Epithelial cell of esophagus (primary cell): Measurements from ENCODE around the gene ADPRHL1.

ENCODE experiments used
- DNase-seq: peaks from one replicate; pipeline ENCODE4 v3.0.0; 2010; ENCODE audit warnings: low read depth
- H3K4me3 ChIP-seq: 2 replicates; pipeline ENCODE4 v1.5.1; 2011; ENCODE audit warnings: mild to moderate bottlenecking, low read length, control low read depth
- CTCF ChIP-seq: IDR thresholded peaks from 2 replicates; pipeline ENCODE4 v1.5.1; 2011; ENCODE audit warnings: low read depth, mild to moderate bottlenecking, low read length, control low read depth, inconsistent platforms; ENCODE audit not compliant: insufficient read depth; ENCODE audit errors: missing control alignments

ADPRHL1 gene

DNA sequence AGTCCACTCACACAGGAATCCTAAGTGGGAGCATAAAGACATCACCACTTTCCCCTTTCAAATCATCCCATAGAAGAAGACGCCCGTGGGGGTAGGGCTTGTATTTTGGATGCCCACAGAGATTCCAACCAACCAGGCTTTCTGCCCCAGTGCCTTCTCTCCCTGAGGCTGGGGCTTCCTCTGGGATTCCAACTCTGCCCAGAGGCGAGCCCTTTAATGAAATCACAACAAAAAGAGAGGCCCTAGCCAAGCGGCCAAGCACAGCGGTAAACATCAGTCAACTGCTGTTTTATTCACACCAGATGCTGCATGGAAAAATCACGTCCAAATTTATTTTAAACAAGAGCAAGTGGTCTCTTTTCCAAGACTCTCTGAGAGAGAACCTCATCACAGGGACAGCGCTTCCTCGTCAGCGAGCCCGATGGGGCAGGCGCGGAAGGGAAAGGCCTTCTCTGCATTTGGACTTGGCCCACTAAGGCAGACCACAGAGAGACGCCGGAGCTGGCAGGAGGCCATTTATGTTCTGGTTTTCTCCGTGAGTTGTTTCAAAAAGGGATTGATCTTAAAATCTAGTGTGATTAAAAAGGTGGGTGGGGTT is 31.5 kb downstream of the ADPRHL1 start:
- H3K4me3 ChIP-seq, result no peak overlapping the region
- TF ChIP-seq CTCF, result no peak
- DNase-seq, result no peak

DNA sequence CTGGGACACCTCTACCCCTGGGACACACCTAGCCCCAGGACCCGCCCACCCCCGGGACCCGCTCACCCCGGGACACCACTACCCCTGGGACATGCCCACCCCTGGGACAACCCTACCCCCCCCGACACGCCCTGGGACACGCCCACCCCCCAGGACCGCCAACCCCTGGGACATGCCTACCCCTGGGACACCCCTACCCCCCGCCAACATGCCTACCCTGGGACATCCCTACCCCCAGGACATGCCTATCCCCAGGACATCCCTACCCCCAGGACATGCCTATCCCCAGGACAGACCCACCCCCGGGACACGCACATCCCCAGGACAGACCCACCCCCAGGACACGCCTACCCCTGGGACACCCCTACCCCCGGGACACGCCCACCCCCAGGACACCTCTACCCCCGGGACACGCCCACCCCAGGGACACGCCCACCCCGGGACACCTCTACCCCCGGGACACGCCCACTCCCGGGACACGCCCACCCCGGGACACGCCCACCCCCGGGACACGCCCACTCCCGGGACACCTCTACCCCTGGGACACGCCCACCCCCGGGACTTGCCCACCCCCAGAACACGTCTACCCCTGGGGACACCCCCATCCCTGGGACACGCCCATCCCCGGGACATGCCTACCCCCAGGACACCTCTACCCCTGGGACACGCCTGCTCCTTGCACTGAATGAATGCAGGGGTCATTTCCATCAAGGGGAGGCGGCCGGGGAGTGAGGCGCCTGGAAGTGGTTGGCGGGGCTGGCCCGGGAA is 32.3 kb downstream of the ADPRHL1 start:
- no peak for DNase-seq
- no peak overlapping the region for H3K4me3 ChIP-seq
- TF ChIP-seq CTCF, result no peak

DNA sequence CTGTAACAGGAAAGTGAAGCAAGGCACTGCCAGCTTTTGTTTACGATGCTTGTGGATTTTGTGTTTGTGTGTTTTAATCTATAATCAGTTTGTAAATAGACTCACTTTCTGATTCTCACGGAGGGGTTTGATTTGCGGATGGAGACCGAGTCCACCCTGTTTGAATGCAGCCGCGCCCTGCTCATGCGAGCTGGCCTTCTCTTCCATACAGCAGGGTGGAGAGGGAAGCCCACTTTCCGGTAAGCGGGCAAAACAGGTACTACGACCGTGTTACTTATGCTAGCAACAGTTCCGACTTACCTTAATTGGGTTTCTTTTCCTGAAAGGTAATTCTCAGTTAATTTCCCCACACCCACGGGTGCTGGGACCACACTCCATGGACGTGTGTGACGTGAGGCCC is 33.1 kb downstream of the ADPRHL1 start:
- no peak for DNase-seq
- no peak for TF ChIP-seq CTCF
- H3K4me3 ChIP-seq, result no peak overlapping the region

DNA sequence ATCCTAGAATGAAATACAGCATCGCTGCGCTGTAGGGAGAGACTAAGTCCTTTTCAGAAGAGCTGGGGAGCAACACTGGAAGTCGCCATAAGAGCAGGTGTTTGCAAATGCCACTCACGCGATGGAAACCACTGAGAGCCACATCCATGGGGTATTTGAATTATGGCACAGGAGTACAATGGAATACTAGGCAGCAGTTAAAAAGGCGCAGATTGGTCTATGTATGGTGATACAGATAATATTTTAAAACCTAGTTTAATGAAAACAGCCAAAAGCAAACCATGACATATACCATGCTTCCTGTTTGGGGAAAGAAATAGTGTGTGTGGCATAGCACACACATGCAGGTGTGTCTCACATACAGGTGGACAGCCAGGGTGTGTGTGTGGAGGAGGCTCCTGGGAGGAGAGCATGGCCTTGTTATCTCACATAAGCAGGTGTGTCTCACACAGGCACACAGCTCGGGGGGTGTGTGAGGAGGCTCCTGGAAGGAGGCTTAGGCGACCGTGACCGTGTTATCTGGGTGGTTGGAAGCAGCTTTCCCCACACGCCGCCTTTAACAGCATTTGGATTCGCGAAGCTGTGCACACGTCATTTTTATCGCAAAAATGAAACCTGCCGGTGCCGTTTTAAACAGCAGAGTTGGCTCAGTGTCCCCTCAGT is 33.6 kb downstream of the ADPRHL1 start:
- no peak for TF ChIP-seq CTCF
- H3K4me3 ChIP-seq, result no peak overlapping the region
- DNase-seq, result no peak

GRCh38 chr13:113418722-113419049 is 34.6 kb downstream of the ADPRHL1 start:
- DNase-seq, result no peak
- H3K4me3 ChIP-seq, result no peak overlapping the region
- no peak for TF ChIP-seq CTCF

DNA sequence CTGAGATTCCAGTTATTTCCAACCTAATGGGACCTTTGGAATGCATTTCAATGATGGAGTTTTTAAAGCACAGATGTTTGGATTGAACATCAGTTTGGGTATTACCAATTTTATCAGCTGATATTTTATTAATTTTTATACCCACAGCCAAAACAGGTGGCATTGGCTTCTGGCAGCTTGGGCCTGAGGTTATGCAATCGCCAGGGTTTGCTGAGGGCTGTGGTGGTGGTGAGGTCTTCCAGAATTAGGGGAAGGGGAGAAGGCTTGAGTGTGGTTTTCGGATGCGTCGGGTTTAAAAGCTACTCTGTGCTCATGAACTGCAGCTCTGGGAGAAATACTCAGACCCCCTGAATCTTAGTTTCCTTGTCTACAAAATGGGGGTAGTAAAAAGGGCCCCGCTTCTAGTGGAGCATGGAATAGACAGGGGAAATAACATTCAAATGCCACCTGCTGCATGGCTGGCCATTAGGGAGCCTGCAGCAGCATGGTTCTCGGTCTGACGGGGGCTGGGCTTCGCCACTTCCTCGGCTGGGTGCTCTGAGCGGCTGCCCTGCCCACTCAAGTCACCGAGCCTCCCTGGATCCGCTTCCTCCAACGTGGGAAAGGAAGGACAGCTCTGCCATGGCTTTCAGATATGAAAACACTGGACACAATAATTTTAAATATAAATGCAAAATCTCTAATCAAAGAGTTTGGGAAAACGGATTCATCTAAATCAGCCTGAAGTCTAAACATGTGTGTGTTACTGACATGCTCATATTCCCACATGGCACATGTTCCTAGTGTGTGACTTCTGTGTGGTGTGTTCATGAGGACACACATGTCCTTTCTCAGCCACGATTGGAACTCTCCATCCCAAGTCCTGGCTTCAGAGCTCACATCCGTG is 35.2 kb downstream of the ADPRHL1 start:
- H3K4me3 ChIP-seq, result no peak overlapping the region
- no peak for TF ChIP-seq CTCF
- no peak for DNase-seq
